ENCODE data around the gene POLR1B. TPM values are rescaled to one million over a fixed set of nuclear protein-coding genes. Genes with fewer than 3 reads are reported as not detected.
"Not testable (repeated sequence)": the region's sequence is repeated elsewhere in the genome, so short reads cannot be mapped to it uniquely, and the experiment has no call there.

The POLR1B gene
- total and polyA plus RNA-seq, 3 donors from 2014 or later, result 26.9 to 59.2 (median 29.8) TPM

DNA sequence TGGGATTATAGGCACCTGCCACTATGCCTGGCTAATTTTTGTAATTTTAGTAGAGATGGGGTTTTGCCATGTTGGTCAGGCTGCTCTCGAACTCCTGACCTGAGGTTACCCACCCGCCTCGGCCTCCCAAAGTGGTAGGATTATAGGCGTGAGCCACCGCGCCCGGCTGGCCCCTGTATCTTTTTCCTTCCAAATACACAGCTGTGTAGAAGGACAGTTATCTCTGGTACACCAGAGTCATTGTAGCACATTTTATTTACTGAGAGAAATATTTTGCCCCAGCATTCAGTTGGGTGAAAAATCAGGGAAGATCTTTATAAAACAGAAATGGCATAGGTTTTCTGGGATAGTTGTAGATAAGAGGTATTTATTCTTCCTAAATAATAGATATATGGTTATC lies 23.5 kb upstream of the POLR1B start:
- H3K36me3 ChIP-seq (ENCODE audit: low read depth, missing control alignments), result no peaks in the 10 kb centered on the region
- WGBS, 2 donors, result 90 to 91% methylated on average over 7 of the region's 7 CpGs

GRCh38 chr2:112519506-112519905 lies 22.8 kb upstream of the POLR1B start:
- DNase-seq, result no peak
- H3K4me1 ChIP-seq, result no peaks in the 10 kb centered on the region
- no peak overlapping the region for H3K27ac ChIP-seq
- TF ChIP-seq, protein P1, sequence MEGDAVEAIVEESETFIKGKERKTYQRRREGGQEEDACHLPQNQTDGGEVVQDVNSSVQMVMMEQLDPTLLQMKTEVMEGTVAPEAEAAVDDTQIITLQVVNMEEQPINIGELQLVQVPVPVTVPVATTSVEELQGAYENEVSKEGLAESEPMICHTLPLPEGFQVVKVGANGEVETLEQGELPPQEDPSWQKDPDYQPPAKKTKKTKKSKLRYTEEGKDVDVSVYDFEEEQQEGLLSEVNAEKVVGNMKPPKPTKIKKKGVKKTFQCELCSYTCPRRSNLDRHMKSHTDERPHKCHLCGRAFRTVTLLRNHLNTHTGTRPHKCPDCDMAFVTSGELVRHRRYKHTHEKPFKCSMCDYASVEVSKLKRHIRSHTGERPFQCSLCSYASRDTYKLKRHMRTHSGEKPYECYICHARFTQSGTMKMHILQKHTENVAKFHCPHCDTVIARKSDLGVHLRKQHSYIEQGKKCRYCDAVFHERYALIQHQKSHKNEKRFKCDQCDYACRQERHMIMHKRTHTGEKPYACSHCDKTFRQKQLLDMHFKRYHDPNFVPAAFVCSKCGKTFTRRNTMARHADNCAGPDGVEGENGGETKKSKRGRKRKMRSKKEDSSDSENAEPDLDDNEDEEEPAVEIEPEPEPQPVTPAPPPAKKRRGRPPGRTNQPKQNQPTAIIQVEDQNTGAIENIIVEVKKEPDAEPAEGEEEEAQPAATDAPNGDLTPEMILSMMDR (IDR thresholded peaks at IDR 0.05), result no peak
- TF ChIP-seq POLR2A (IDR thresholded peaks at IDR 0.05), result no peak
- no peaks in the 10 kb centered on the region for H3K9me3 ChIP-seq
- intact Hi-C loops (cut with DNase I; ENCODE audit: low total_unique reads), result no loop called here
- H3K4me3 ChIP-seq, result no peak overlapping the region
- no peaks in the 10 kb centered on the region for H3K36me3 ChIP-seq (ENCODE audit: low read depth, missing control alignments)
- no peaks in the 10 kb centered on the region for H3K27me3 ChIP-seq
- 89 to 96% methylated on average over 9 of the region's 9 CpGs for WGBS, 2 donors

More for the DNA sequence above, 23.5 kb upstream of the POLR1B start:
- H3K4me1 ChIP-seq, result no peaks in the 10 kb centered on the region
- no peaks in the 10 kb centered on the region for H3K27me3 ChIP-seq
- no peak overlapping the region for H3K27ac ChIP-seq
- no peaks in the 10 kb centered on the region for H3K9me3 ChIP-seq
- TF ChIP-seq, protein P1 (IDR thresholded peaks at IDR 0.05), result no peak
- H3K4me3 ChIP-seq, result no peak overlapping the region
- DNase-seq, result no peak
- intact Hi-C loops (cut with DNase I; ENCODE audit: low total_unique reads), result no loop called here

DNA sequence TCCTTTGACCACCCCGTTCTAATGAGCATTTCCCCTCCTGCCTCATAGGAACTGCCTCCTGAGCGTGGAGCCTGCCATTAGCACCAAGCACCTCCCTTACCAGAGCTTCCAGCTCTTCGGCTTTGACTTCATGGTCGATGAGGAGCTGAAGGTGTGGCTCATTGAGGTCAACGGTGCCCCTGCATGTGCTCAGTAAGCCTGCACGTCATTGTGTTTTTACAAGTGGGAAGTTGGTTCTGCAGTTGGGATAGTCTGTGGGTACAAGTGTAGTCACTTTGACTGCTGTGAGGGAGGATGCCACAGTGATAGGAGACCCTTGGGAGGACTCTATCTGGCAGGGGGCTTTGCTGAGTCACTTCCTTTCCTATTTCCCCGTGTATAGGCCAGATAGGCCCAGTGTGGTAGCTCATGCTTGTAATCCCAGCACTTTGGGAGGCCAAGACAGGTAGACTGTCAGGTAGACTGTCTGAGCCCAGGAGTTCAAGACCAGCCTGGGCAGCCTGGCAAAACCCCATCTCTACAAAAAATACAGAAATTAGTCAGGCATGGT lies 22.0 kb upstream of the POLR1B start:
- TF ChIP-seq, protein P1 (IDR thresholded peaks at IDR 0.05), result no peak
- TF ChIP-seq POLR2A (IDR thresholded peaks at IDR 0.05), result no peak
- no peak overlapping the region for H3K27ac ChIP-seq
- no peaks in the 10 kb centered on the region for H3K36me3 ChIP-seq (ENCODE audit: low read depth, missing control alignments)
- H3K27me3 ChIP-seq, result no peaks in the 10 kb centered on the region
- H3K4me1 ChIP-seq, result no peaks in the 10 kb centered on the region
- intact Hi-C loops (cut with DNase I; ENCODE audit: low total_unique reads), result no loop called here
- no peak for DNase-seq
- no peaks in the 10 kb centered on the region for H3K9me3 ChIP-seq
- no peak overlapping the region for H3K4me3 ChIP-seq
- WGBS, 2 donors, result 93% methylated on average over 6 to 7 of the region's 7 CpGs

DNA sequence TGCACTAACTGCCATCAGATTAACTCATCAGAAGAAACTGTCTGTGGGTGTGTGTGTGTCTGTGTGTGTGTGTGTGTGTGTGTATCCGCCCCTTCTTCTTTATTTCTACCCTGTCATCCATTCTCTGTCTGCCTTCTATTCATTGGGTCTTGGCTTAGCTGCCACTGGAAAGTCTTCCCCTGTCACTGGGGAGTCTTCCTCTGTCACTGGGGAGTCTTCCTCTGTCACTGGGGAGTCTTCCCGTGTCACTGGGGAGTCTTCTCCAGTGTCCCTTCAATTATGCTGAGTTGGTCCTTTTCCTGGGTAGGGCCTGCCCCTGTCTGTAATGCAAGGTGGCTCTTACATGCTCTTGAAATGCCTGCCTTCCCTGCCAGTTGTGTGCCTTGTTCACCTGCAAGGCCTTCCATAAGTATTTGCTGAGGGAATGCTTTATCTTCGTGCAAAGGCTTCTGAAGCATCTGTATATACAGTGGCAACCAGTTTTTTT lies 18.9 kb upstream of the POLR1B start:
- Histone ChIP-seq H3K9me3 (no peaks in the 10 kb centered on the region), H3K36me3 (ENCODE audit: low read depth, missing control alignments) (no peaks in the 10 kb centered on the region), H3K27ac (no peak overlapping the region), H3K4me1 (no peaks in the 10 kb centered on the region), H3K4me3 (no peak overlapping the region), H3K27me3 (no peaks in the 10 kb centered on the region)
- WGBS, 2 donors, result 94 to 100% methylated on average over 3 of the region's 3 CpGs
- TF ChIP-seq, protein P1 (IDR thresholded peaks at IDR 0.05), result no peak
- TF ChIP-seq POLR2A (IDR thresholded peaks at IDR 0.05), result no peak
- intact Hi-C loops (cut with DNase I; ENCODE audit: low total_unique reads), result no loop called here
- no peak for DNase-seq

GRCh38 chr2:112524276-112524675 lies 18.0 kb upstream of the POLR1B start:
- H3K4me1 ChIP-seq; H3K27ac ChIP-seq; H3K4me3 ChIP-seq; intact Hi-C loops (cut with DNase I; ENCODE audit: low total_unique reads); H3K36me3 ChIP-seq (ENCODE audit: low read depth, missing control alignments); H3K9me3 ChIP-seq; H3K27me3 ChIP-seq; DNase-seq: not testable (repeated sequence)
- 95 to 98% methylated on average over 3 of the region's 3 CpGs for WGBS, 2 donors

Measured in testis (tissue), 3 donors.